HCT116 (cell line): ENCODE measurements around the gene RCL1. TPM values are rescaled to one million over a fixed set of nuclear protein-coding genes. Genes with fewer than 3 reads are reported as not detected.

Experiments used
- ATAC-seq: fragments of 200-7000 bp; cut with Tn5 transposase; 2 replicates; pipeline ENCODE4 v1.9.1; 2020; ENCODE audit warnings: mild to moderate bottlenecking, moderate library complexity
- BruUV-seq: library from RNA; stranded (reverse); fragments of 400-500 nt; replicated peaks from 2 replicates; lab custom pipeline; 2021; lab: Mats Ljungman, UMichigan
- CTCF ChIA-PET: fragments of 300-600 bp; sonication (Branson Sonifier 250); formaldehyde crosslinking; loops from one replicate; lab custom pipeline; 2021; ENCODE audit warnings: antibody characterized with exemption; lab: Charles Lee
- POLR2A ChIA-PET: fragments of 300-600, 350-600 bp; sonication (Branson Sonifier 250); formaldehyde crosslinking; loops from one replicate; lab custom pipeline; 2021; ENCODE audit warnings: antibody characterized with exemption; lab: Charles Lee
- RAD21 ChIA-PET, 2 experiments: fragments of 300-600 bp; sonication (Branson Sonifier 250); formaldehyde crosslinking; loops; one replicate each; lab custom pipeline; 2023; ENCODE audit warnings: low total read pairs in 2 of 2; ENCODE audit not compliant: uncharacterized antibody in 2 of 2, unreplicated experiment in 2 of 2, low non-redundant PET in 1 of 2; lab: Charles Lee
- DNase-seq: peaks from one replicate; pipeline ENCODE4 v3.0.0-alpha.2; 2010; ENCODE audit warnings: low read depth, low spot score
- H2AFZ ChIP-seq: fragments of 200-600 bp; shearing (Covaris generic), sonication (generic); 2 replicates; pipeline ENCODE4 v1.6.1; 2017; ENCODE audit warnings: low read depth, mixed run types, mixed read lengths, antibody characterized with exemption, low read length; ENCODE audit not compliant: poor library complexity, severe bottlenecking
- H3K27ac ChIP-seq: 2 replicates; pipeline ENCODE4 v1.5.1; 2012; ENCODE audit warnings: low read depth, low read length
- H3K27me3 ChIP-seq: fragments of 200-600 bp; sonication (generic); 2 replicates; pipeline ENCODE4 v1.6.1; 2016; ENCODE audit warnings: mixed run types, low read length, mixed read lengths; ENCODE audit not compliant: insufficient read depth
- H3K36me3 ChIP-seq, 2 experiments: fragments of 200-500 bp in 1 of 2; fragments of 200-600 bp in 1 of 2; sonication (Bioruptor generic) in 1 of 2; sonication (generic) in 1 of 2; 2 replicates each; pipeline versions ENCODE4 v1.5.1 to v1.6.1; 2014 to 2016; ENCODE audit warnings: low read length in 2 of 2, inconsistent platforms in 1 of 2, mixed read lengths in 1 of 2, mixed run types in 1 of 2; ENCODE audit not compliant: insufficient read depth in 2 of 2, control insufficient read depth in 1 of 2
- H3K4me1 ChIP-seq, 2 experiments: fragments of 200-600 bp in 1 of 2; sonication (generic) in 1 of 2; 2 replicates each; pipeline versions ENCODE4 v1.5.1 to v1.6.1; 2012 to 2017; ENCODE audit warnings: low read length in 2 of 2, inconsistent platforms in 1 of 2, mild to moderate bottlenecking in 1 of 2, mixed read lengths in 1 of 2, mixed run types in 1 of 2, moderate library complexity in 1 of 2; ENCODE audit not compliant: insufficient read depth in 2 of 2, control insufficient read depth in 1 of 2
- H3K4me2 ChIP-seq: fragments of 200-600 bp; sonication (generic); 2 replicates; pipeline ENCODE4 v1.6.1; 2017; ENCODE audit warnings: mixed run types, low read length, mixed read lengths
- H3K4me3 ChIP-seq, 2 experiments: fragments of 200-600 bp in 1 of 2; sonication (generic) in 1 of 2; replicated peaks in 1 of 2; 2 replicates each; pipeline ENCODE4 v1.5.1; 2011 to 2016; ENCODE audit warnings: low read length in 2 of 2, control low read depth in 1 of 2, low read depth in 1 of 2, mild to moderate bottlenecking in 1 of 2, mixed read lengths in 1 of 2, mixed run types in 1 of 2
- H3K79me2 ChIP-seq: fragments of 200-600 bp; sonication (generic); 2 replicates; pipeline ENCODE4 v1.6.1; 2017; ENCODE audit warnings: mild to moderate bottlenecking, mixed run types, low read length, moderate library complexity, mixed read lengths; ENCODE audit not compliant: insufficient read depth
- H3K9ac ChIP-seq: fragments of 200-600 bp; sonication (generic); 2 replicates; pipeline ENCODE4 v1.6.1; 2016; ENCODE audit warnings: low read length, mixed read lengths
- H3K9me2 ChIP-seq: fragments of 200-600 bp; sonication (generic), shearing (Covaris generic); 2 replicates; pipeline ENCODE4 v1.6.1; 2017; ENCODE audit warnings: mixed run types, mild to moderate bottlenecking, moderate library complexity; ENCODE audit not compliant: insufficient read depth
- H3K9me3 ChIP-seq, 2 experiments: fragments of 200-500 bp in 1 of 2; fragments of 200-600 bp in 1 of 2; sonication (Bioruptor generic) in 1 of 2; sonication (generic) in 1 of 2; 2 replicates each; pipeline ENCODE4 v1.6.1; 2014 to 2017; ENCODE audit warnings: low read length in 2 of 2, mixed read lengths in 2 of 2, inconsistent platforms in 1 of 2, low read depth in 1 of 2, mild to moderate bottlenecking in 1 of 2, mixed run types in 1 of 2, moderate library complexity in 1 of 2; ENCODE audit not compliant: control insufficient read depth in 1 of 2, insufficient read depth in 1 of 2
- H4K20me1 ChIP-seq: fragments of 200-600 bp; sonication (generic), shearing (Covaris generic); 2 replicates; pipeline ENCODE4 v1.6.1; 2017; ENCODE audit warnings: mixed run types, mild to moderate bottlenecking, moderate library complexity; ENCODE audit not compliant: insufficient read depth
- ATF3 ChIP-seq: IDR thresholded peaks from 2 replicates; pipeline ENCODE4 v1.6.1; 2012
- CBX3 ChIP-seq: IDR thresholded peaks from 2 replicates; pipeline ENCODE4 v1.6.1; 2012; ENCODE audit warnings: low read depth
- CTCF ChIP-seq, 3 experiments: fragments of 200-600 bp in 1 of 3; sonication (generic) in 1 of 3; IDR thresholded peaks in 2 of 3; conservative IDR thresholded peaks in 1 of 3; 2 replicates each; pipeline ENCODE4 v1.5.1; 2012 to 2017; ENCODE audit warnings: low read depth in 2 of 3, low read length in 2 of 3, antibody characterized with exemption in 1 of 3, borderline replicate concordance in 1 of 3, control low read depth in 1 of 3, mild to moderate bottlenecking in 1 of 3, mixed read lengths in 1 of 3, mixed run types in 1 of 3, moderate library complexity in 1 of 3; ENCODE audit not compliant: insufficient read depth in 1 of 3
- EGR1 ChIP-seq: IDR thresholded peaks from 2 replicates; pipeline ENCODE4 v1.6.1; 2012; ENCODE audit warnings: low read depth
- EZH2 ChIP-seq: fragments of 200-600 bp; sonication (generic); IDR thresholded peaks from 2 replicates; pipeline ENCODE4 v1.6.1; 2017; ENCODE audit warnings: antibody characterized with exemption, mixed run types
- EZH2phosphoT487 ChIP-seq: fragments of 200-600 bp; IDR thresholded peaks from 2 replicates; pipeline ENCODE4 v1.6.1; 2018; ENCODE audit warnings: antibody characterized with exemption, borderline replicate concordance
- JUND ChIP-seq: IDR thresholded peaks from 2 replicates; pipeline ENCODE4 v1.6.1; 2012
- MAX ChIP-seq: IDR thresholded peaks from 2 replicates; pipeline ENCODE4 v1.6.1; 2012
- POLR2A ChIP-seq: IDR thresholded peaks from 2 replicates; pipeline ENCODE4 v1.7.0; 2011; ENCODE audit warnings: borderline replicate concordance; ENCODE audit not compliant: insufficient read depth, insufficient read length; ENCODE audit errors: extremely low read depth
- RAD21 ChIP-seq: IDR thresholded peaks from 2 replicates; pipeline ENCODE4 v1.6.1; 2012; ENCODE audit warnings: low read depth, mild to moderate bottlenecking
- SP1 ChIP-seq: IDR thresholded peaks from 2 replicates; pipeline ENCODE4 v1.6.1; 2012; ENCODE audit warnings: low read depth
- SRF ChIP-seq: IDR thresholded peaks from 2 replicates; pipeline ENCODE4 v1.6.1; 2012; ENCODE audit warnings: low read depth
- TCF7L2 ChIP-seq: IDR thresholded peaks from 2 replicates; pipeline ENCODE4 v1.7.0; 2011; ENCODE audit warnings: borderline replicate concordance, inconsistent platforms; ENCODE audit not compliant: insufficient read depth, insufficient read length; ENCODE audit errors: extremely low read depth
- ZBTB33 ChIP-seq: IDR thresholded peaks from 2 replicates; pipeline ENCODE4 v1.6.1; 2011; ENCODE audit warnings: mild to moderate bottlenecking, low read length, moderate library complexity; ENCODE audit not compliant: insufficient replicate concordance; ENCODE audit errors: extremely low read depth
- ZNF274 ChIP-seq: fragments of 200-500 bp; sonication (Bioruptor generic); IDR thresholded peaks from 2 replicates; pipeline ENCODE4 v1.6.1; 2014; ENCODE audit warnings: mild to moderate bottlenecking, low read depth, low read length, inconsistent platforms
- intact Hi-C: fragments of 100-400 bp; cut with micrococcal nuclease; formaldehyde crosslinking; loops from 2 replicates; pipeline ENCODE4 v1.10.0; 2022
- total RNA-seq: library from RNA; stranded (reverse); gene quantifications from one replicate; pipeline ENCODE4 v1.2.1, GENCODE V29; 2021; ENCODE audit not compliant: unreplicated experiment

RCL1 gene
- total RNA-seq, 1 experiment from 2014 or later: 29.9 TPM

- Histone ChIP-seq H3K4me3 (no peak overlapping the region), H3K9me3 (no peaks in the 10 kb centered on the region), H3K27me3 (no peaks in the 10 kb centered on the region), H2AFZ (no peak overlapping the region), H3K4me2 (no peak overlapping the region), H3K4me1 (no peaks in the 10 kb centered on the region), H3K27ac (no peak overlapping the region), H4K20me1 (no peaks in the 10 kb centered on the region), H3K9me2 (no peaks in the 10 kb centered on the region), H3K9ac (no peak overlapping the region), H3K36me3 (peaks cover 17 to 20% of the 10 kb centered on the region in 2 experiments; a peak in 3 of 4 replicates), H3K79me2 (peaks cover 2% of the 10 kb centered on the region; the same call in 1 of the 2 replicates)
- no peak for TF ChIP-seq SP1
- no peak for TF ChIP-seq JUND
- TF ChIP-seq ATF3: no peak
- TF ChIP-seq RAD21: no peak
- TF ChIP-seq EZH2: no peak
- no peak for TF ChIP-seq EGR1
- TF ChIP-seq POLR2A: no peak
- TF ChIP-seq ZNF274: no peak
- no peak for TF ChIP-seq SRF
- ChIA-PET RAD21 (no interaction called here), CTCF (no interaction called here), POLR2A (no interaction called here)
- DNase-seq: no peak
- no TSS peak for BruUV-seq
- intact Hi-C loops: no loop called here
- no peak for ATAC-seq
Observed at GRCh38 chr9:4852419-4852818, 59.7 kb downstream of the RCL1 start.

GRCh38 chr9:4854265-4854590, 61.5 kb downstream of the RCL1 start:
- Histone ChIP-seq H3K27me3 (no peaks in the 10 kb centered on the region), H3K4me3 (no peak overlapping the region), H2AFZ (no peak overlapping the region), H3K9me2 (no peaks in the 10 kb centered on the region), H3K4me1 (no peaks in the 10 kb centered on the region), H4K20me1 (no peaks in the 10 kb centered on the region), H3K36me3 (peaks cover 17% of the 10 kb centered on the region in 2 experiments; a peak in 3 of 4 replicates), H3K9me3 (no peaks in the 10 kb centered on the region), H3K4me2 (no peak overlapping the region), H3K27ac (no peak overlapping the region), H3K9ac (no peak overlapping the region), H3K79me2 (peaks cover 6% of the 10 kb centered on the region; the same call in 1 of the 2 replicates)
- ChIA-PET RAD21 (no interaction called here), POLR2A (no interaction called here), CTCF (no interaction called here)
- ATAC-seq: no peak
- intact Hi-C loops: no loop called here
- no TSS peak for BruUV-seq
- DNase-seq: no peak
- TF ChIP-seq CBX3: no peak
- no peak for TF ChIP-seq POLR2A
- no peak for TF ChIP-seq CTCF (IDR thresholded peaks at IDR 0.05 in 2 of 3, conservative IDR thresholded peaks at IDR 0.05 in 1 of 3; ENCODE audit: borderline replicate concordance in 1 of 3, insufficient read depth in 1 of 3, low read depth in 2 of 3, low read length in 2 of 3)
- no peak for TF ChIP-seq SRF
- TF ChIP-seq EGR1: no peak
- TF ChIP-seq TCF7L2: no peak
- no peak for TF ChIP-seq ATF3
- TF ChIP-seq ZBTB33: no peak
- TF ChIP-seq EZH2phosphoT487: no peak
- TF ChIP-seq MAX: no peak
